Posterior vena cava (tissue), 2 donors: ENCODE results near the gene KLK4. TPM values are rescaled to one million over a fixed set of nuclear protein-coding genes. Genes with fewer than 3 reads are reported as not detected.

ENCODE experiments used
- total RNA-seq, 2 donors: library from RNA; stranded (reverse); fragmentation: NEBNext Ultra II Directional; extraction: Animal tissue kit (Norgen Biotek cat#: 25700); gene quantifications; one replicate each; pipeline ENCODE4 v1.2.1, GENCODE V29; 2021
- donor health status: DM: yes; HTN: yes; CAD: no.
- donor health status: DM: yes; HTN: yes; CAD: no.

Gene KLK4
- total RNA-seq, 2 donors from 2014 or later, result not detected

Other genes starting within 250 kb of the KLK4 start
- under 1 TPM; 0.19 to 0.37 TPM for gene SHANK1, start 191.6 kb downstream of the KLK4 start, total RNA-seq
- 10 to 100 TPM in 1 of 2 donors, 1 to 10 TPM in 1; 8.5 to 12.5 TPM for gene CLEC11A, start 188.0 kb downstream of the KLK4 start, total RNA-seq
- not detected for gene GPR32, start 140.9 kb downstream of the KLK4 start, total RNA-seq
- gene ACP4, start 121.0 kb downstream of the KLK4 start, total RNA-seq, result not detected
- under 1 TPM in 1 of 2 donors, not detected in 1; 0.67 TPM for gene KLK1, start 87.6 kb downstream of the KLK4 start, total RNA-seq
- gene KLK15, start 77.8 kb downstream of the KLK4 start, total RNA-seq, result not detected
- not detected for gene KLK3, start 56.5 kb downstream of the KLK4 start, total RNA-seq
- gene KLK2, start 38.0 kb downstream of the KLK4 start, total RNA-seq, result not detected
- not detected for gene KLK5, start 41.6 kb upstream of the KLK4 start, total RNA-seq
- not detected for gene KLK6, start 58.2 kb upstream of the KLK4 start, total RNA-seq
- not detected for gene KLK7, start 72.5 kb upstream of the KLK4 start, total RNA-seq
- not detected for gene KLK8, start 90.2 kb upstream of the KLK4 start, total RNA-seq
- not detected for gene KLK10, start 108.3 kb upstream of the KLK4 start, total RNA-seq
- not detected for gene KLK11, start 115.2 kb upstream of the KLK4 start, total RNA-seq
- gene KLK12, start 123.6 kb upstream of the KLK4 start, total RNA-seq, result not detected
- gene KLK13, start 153.7 kb upstream of the KLK4 start, total RNA-seq, result not detected
- not detected for gene KLK14, start 171.5 kb upstream of the KLK4 start, total RNA-seq
- 1 to 10 TPM; 3.7 to 5.0 TPM for gene CTU1, start 197.0 kb upstream of the KLK4 start, total RNA-seq
- 10 to 100 TPM in 1 of 2 donors, 1 to 10 TPM in 1; 8.7 to 12.6 TPM for gene SIGLEC9, start 213.5 kb upstream of the KLK4 start, total RNA-seq
- 1 to 10 TPM; 1.8 to 5.5 TPM for gene SIGLEC7, start 230.9 kb upstream of the KLK4 start, total RNA-seq